Kidney glomerular epithelial cell (primary cell): ENCODE measurements around the gene WWTR1.
A peak's percentile ranks its signal among the peaks of the same experiment; 100 is the strongest.

Experiments used
- DNase-seq: peaks from one replicate; lab custom pipeline; 2025; lab: John Stamatoyannopoulos, UW

The WWTR1 gene

GRCh38 chr3:149567381-149567780, 90.4 kb downstream of the WWTR1 start:
- no peak for DNase-seq

GRCh38 chr3:149566292-149566975, 91.4 kb downstream of the WWTR1 start:
- DNase-seq, result no peak

- peak; percentile 27 for DNase-seq
Measured at GRCh38 chr3:149564079-149564478, 93.7 kb downstream of the WWTR1 start.

GRCh38 chr3:149563114-149563513, 94.7 kb downstream of the WWTR1 start:
- DNase-seq, result no peak

- no peak for DNase-seq
Measured at GRCh38 chr3:149560617-149561016, 97.2 kb downstream of the WWTR1 start.

GRCh38 chr3:149560001-149560400, 97.8 kb downstream of the WWTR1 start:
- no peak for DNase-seq

- no peak for DNase-seq
Measured at GRCh38 chr3:149559525-149559924, 98.3 kb downstream of the WWTR1 start.

GRCh38 chr3:149555927-149556326, 101.9 kb downstream of the WWTR1 start:
- no peak for DNase-seq

GRCh38 chr3:149554826-149555225, 103.0 kb downstream of the WWTR1 start:
- DNase-seq, result peak; percentile 73

GRCh38 chr3:149553781-149554451, 103.9 kb downstream of the WWTR1 start:
- DNase-seq, result no peak

- no peak for DNase-seq
Measured at GRCh38 chr3:149552700-149553099, 105.1 kb downstream of the WWTR1 start.

GRCh38 chr3:149551500-149551899, 106.3 kb downstream of the WWTR1 start:
- DNase-seq, result no peak

- DNase-seq, result no peak
Measured at GRCh38 chr3:149548669-149549065, 109.2 kb downstream of the WWTR1 start.

- DNase-seq, result peak; percentile 77
Measured at GRCh38 chr3:149547954-149548668, 109.7 kb downstream of the WWTR1 start.

- no peak for DNase-seq
Measured at GRCh38 chr3:149547413-149547812, 110.4 kb downstream of the WWTR1 start.

- no peak for DNase-seq
Measured at GRCh38 chr3:149545049-149545448, 112.8 kb downstream of the WWTR1 start.

GRCh38 chr3:149542375-149543312, 115.2 kb downstream of the WWTR1 start:
- DNase-seq, result peak; percentile 98

- DNase-seq, result peak; percentile 62
Measured at GRCh38 chr3:149541091-149541491, 116.7 kb downstream of the WWTR1 start.

- no peak for DNase-seq
Measured at GRCh38 chr3:149538371-149538770, 119.5 kb downstream of the WWTR1 start.

GRCh38 chr3:149536429-149536828, 121.4 kb downstream of the WWTR1 start:
- DNase-seq, result peak; percentile 35

- no peak for DNase-seq
Measured at GRCh38 chr3:149535333-149535685, 122.5 kb downstream of the WWTR1 start.
